Ascending aorta (tissue), 2 donors: ENCODE data around the gene LARP1. TPM values are rescaled to one million over a fixed set of nuclear protein-coding genes. Genes with fewer than 3 reads are reported as not detected.
"Not testable (repeated sequence)": the region's sequence is repeated elsewhere in the genome, so short reads cannot be mapped to it uniquely, and the experiment has no call there.

Experiments
- DNase-seq, 2 donors: peaks; one replicate each; pipeline ENCODE4 v3.0.0-alpha.2; 2019; ENCODE audit warnings: low spot score in 2 of 2
- H3K27ac ChIP-seq, 2 donors: fragments of 200-600 bp; sonication (generic); one replicate each; pipeline ENCODE4 v1.5.1; 2016 to 2017; ENCODE audit warnings: mild to moderate bottlenecking in 1 of 2
- H3K27me3 ChIP-seq: fragments of 200-600 bp; sonication (generic); one replicate; pipeline ENCODE4 v1.5.1; 2017
- H3K36me3 ChIP-seq, 2 donors: fragments of 200-600 bp; sonication (generic); one replicate each; pipeline ENCODE4 v1.5.1; 2016
- H3K4me1 ChIP-seq, 2 donors: fragments of 200-600 bp; sonication (generic); one replicate each; pipeline ENCODE4 v1.5.1; 2016 to 2017; ENCODE audit warnings: mild to moderate bottlenecking in 1 of 2
- H3K4me3 ChIP-seq, 2 donors: fragments of 200-600 bp; sonication (generic); one replicate each; pipeline ENCODE4 v1.5.1; 2016 to 2017; ENCODE audit warnings: mild to moderate bottlenecking in 1 of 2
- H3K9me3 ChIP-seq, 2 donors: fragments of 200-600 bp; sonication (generic); one replicate each; pipeline ENCODE4 v1.5.1; 2016
- CTCF ChIP-seq, 3 experiments: fragments of 200-600 bp in 2 of 3; fragments of 450-650 bp in 1 of 3; sonication (generic) in 2 of 3; IDR thresholded peaks; one replicate each; pipeline ENCODE4 v1.5.1; 2016 to 2019; ENCODE audit warnings: antibody characterized with exemption in 3 of 3, mild to moderate bottlenecking in 1 of 3, moderate library complexity in 1 of 3
- intact Hi-C: fragments of 100-400 bp; cut with DNase I; formaldehyde crosslinking; loops from one replicate; pipeline ENCODE4 v1.15.1; 2023
- total RNA-seq: library from RNA; depleted of rRNA; stranded (reverse); fragments of >200 nt; gene quantifications from one replicate; pipeline ENCODE4 v1.1.0, GENCODE V29; 2016

The LARP1 gene
- total RNA-seq, 1 donor from 2014 or later: 105 TPM

- H3K27me3 ChIP-seq: no peaks in the 10 kb centered on the region
- peak overlapping the region; percentile 78 to 90 for H3K4me3 ChIP-seq
- H3K36me3 ChIP-seq: no peaks in the 10 kb centered on the region
- H3K27ac ChIP-seq: peak overlapping the region; percentile 87 to 88
- peaks cover 10 to 43% of the 10 kb centered on the region in 2 donors for H3K4me1 ChIP-seq
- intact Hi-C loops: loop anchor here (5.0 to 10.0 kb wide), 3 partner anchors 185 to 310 kb away; partner anchors contain the start of genes HAND1, MRPL22 and SAP30L
- peak in 1 of 2 donors; percentile 69 for DNase-seq
- TF ChIP-seq CTCF (IDR thresholded peaks at IDR 0.05): no peak
- no peaks in the 10 kb centered on the region for H3K9me3 ChIP-seq
Observed at GRCh38 chr5:154756868-154757813, 2.0 kb downstream of the LARP1 start.

GRCh38 chr5:154757814-154758406, 2.7 kb downstream of the LARP1 start:
- H3K36me3 ChIP-seq: no peaks in the 10 kb centered on the region
- intact Hi-C loops: loop anchor here (5.0 to 10.0 kb wide), 3 partner anchors 184 to 311 kb away; partner anchors contain the start of genes HAND1, MRPL22 and SAP30L
- H3K9me3 ChIP-seq: no peaks in the 10 kb centered on the region

GRCh38 chr5:154758493-154758892, 3.3 kb downstream of the LARP1 start:
- intact Hi-C loops: loop anchor here (5.0 to 10.0 kb wide), 3 partner anchors 184 to 311 kb away; partner anchors contain the start of genes HAND1, MRPL22 and SAP30L
- DNase-seq: no peak
- H3K36me3 ChIP-seq: no peaks in the 10 kb centered on the region
- H3K4me1 ChIP-seq: peaks cover 9 to 39% of the 10 kb centered on the region in 2 donors
- H3K27ac ChIP-seq: peak overlapping the region; percentile 14 to 68
- no peaks in the 10 kb centered on the region for H3K9me3 ChIP-seq
- no peak for TF ChIP-seq CTCF (IDR thresholded peaks at IDR 0.05)
- no peaks in the 10 kb centered on the region for H3K27me3 ChIP-seq
- peak overlapping the region; percentile 78 to 90 for H3K4me3 ChIP-seq

More at GRCh38 chr5:154757814-154758406, 2.7 kb downstream of the LARP1 start:
- Histone ChIP-seq H3K27ac (peak overlapping the region; percentile 14 to 88), H3K27me3 (no peaks in the 10 kb centered on the region), H3K4me1 (peaks cover 10 to 43% of the 10 kb centered on the region in 2 donors), H3K4me3 (peak overlapping the region; percentile 78 to 90)
- no peak for DNase-seq
- no peak for TF ChIP-seq CTCF (IDR thresholded peaks at IDR 0.05)

GRCh38 chr5:154758977-154759376, 3.8 kb downstream of the LARP1 start:
- H3K36me3 ChIP-seq: no peaks in the 10 kb centered on the region
- peaks cover 6 to 36% of the 10 kb centered on the region in 2 donors for H3K4me1 ChIP-seq
- no peak overlapping the region for H3K27ac ChIP-seq
- no peaks in the 10 kb centered on the region for H3K27me3 ChIP-seq
- intact Hi-C loops: loop anchor here (5.0 to 10.0 kb wide), 3 partner anchors 183 to 312 kb away; partner anchors contain the start of genes HAND1, MRPL22 and SAP30L
- TF ChIP-seq CTCF (IDR thresholded peaks at IDR 0.05): no peak
- no peak for DNase-seq
- no peak overlapping the region for H3K4me3 ChIP-seq
- H3K9me3 ChIP-seq: no peaks in the 10 kb centered on the region

GRCh38 chr5:154759868-154760267, 4.7 kb downstream of the LARP1 start:
- intact Hi-C loops: loop anchor here (5.0 to 10.0 kb wide), 3 partner anchors 182 to 313 kb away; partner anchors contain the start of genes HAND1, MRPL22 and SAP30L
- DNase-seq, H3K36me3 ChIP-seq, H3K27me3 ChIP-seq, H3K9me3 ChIP-seq, H3K4me3 ChIP-seq, H3K27ac ChIP-seq: not testable (repeated sequence)
- H3K4me1 ChIP-seq: peaks cover 3 to 29% of the 10 kb centered on the region in 2 donors
